ENCODE measurements around the gene ZSCAN5C.
A peak's percentile ranks its signal among the peaks of the same experiment; 100 is the strongest.
"Not testable (repeated sequence)": the region's sequence is repeated elsewhere in the genome, so short reads cannot be mapped to it uniquely, and the experiment has no call there.

GRCh38 chr19:56221442-56221841 lies 19.4 kb downstream of the ZSCAN5C start:
- not testable (repeated sequence) for TF ChIP-seq BCL11A (IDR thresholded peaks at IDR 0.05; ENCODE audit: low read depth in 2 of 2, low read length in 2 of 2); POLR2AphosphoS5 (IDR thresholded peaks at IDR 0.05; ENCODE audit: low read depth, low read length); SIRT6 (IDR thresholded peaks at IDR 0.05; ENCODE audit: low read length); MAX (IDR thresholded peaks at IDR 0.05); ZNF274 (IDR thresholded peaks at IDR 0.05; ENCODE audit: borderline replicate concordance, extremely low read depth, low read length); MAFK (IDR thresholded peaks at IDR 0.05; ENCODE audit: low read depth, low read length); USF2 (IDR thresholded peaks at IDR 0.05; ENCODE audit: low read length); EZH2 (IDR thresholded peaks at IDR 0.05; ENCODE audit: low read depth, low read length, severe bottlenecking); CBX8 (IDR thresholded peaks at IDR 0.05; ENCODE audit: borderline replicate concordance, low read depth, low read length); CREB1 (IDR thresholded peaks at IDR 0.05); GABPA (IDR thresholded peaks at IDR 0.05; ENCODE audit: borderline replicate concordance, insufficient read depth, low read length)
- peak; percentile 22 to 50 (median 42) for TF ChIP-seq CTCF (IDR thresholded peaks at IDR 0.05; ENCODE audit: control extremely low read depth in 1 of 3, insufficient read depth in 1 of 3, low read depth in 1 of 3, low read length in 3 of 3)
- TF ChIP-seq RAD21 (IDR thresholded peaks at IDR 0.05 in 1 of 2, conservative IDR thresholded peaks at IDR 0.05 in 1 of 2; ENCODE audit: low read depth in 2 of 2, low read length in 2 of 2), result peak in 1 of 2 experiments; percentile 40; a peak in 3 of 4 replicates

All from H1 (cell line).